Activated T-cell treated with anti-CD3 and anti-CD28 coated beads, Interleukin-2, amount 50 U/mL, for 24 hours (primary cell): ENCODE measurements around the gene SV2A.

Source experiments
- DNase-seq: peaks from one replicate; pipeline ENCODE4 v3.0.0-alpha.2; 2020
- H3K27ac Mint-ChIP-seq: 2 replicates; pipeline ENCODE4 v1.8.0; 2020; ENCODE audit warnings: mild to moderate bottlenecking, mixed read lengths
- H3K27me3 Mint-ChIP-seq: 2 replicates; pipeline ENCODE4 v1.8.0; 2020; ENCODE audit warnings: mixed read lengths
- H3K36me3 Mint-ChIP-seq: 2 replicates; pipeline ENCODE4 v1.8.0; 2020; ENCODE audit warnings: low read depth, mixed read lengths
- H3K4me1 Mint-ChIP-seq: 2 replicates; pipeline ENCODE4 v1.8.0; 2020; ENCODE audit warnings: low read depth, mixed read lengths
- H3K4me3 Mint-ChIP-seq: 2 replicates; pipeline ENCODE4 v1.8.0; 2020; ENCODE audit warnings: mild to moderate bottlenecking, moderate library complexity, mixed read lengths
- H3K9me3 Mint-ChIP-seq: 2 replicates; pipeline ENCODE4 v1.8.0; 2020; ENCODE audit warnings: mixed read lengths

SV2A gene

GRCh38 chr1:149937759-149938158 is 20.1 kb upstream of the SV2A start:
- Mint-ChIP-seq H3K4me3 (peak overlapping the region; percentile 30), H3K4me1 (peaks cover 36% of the 10 kb centered on the region)
- no peak for DNase-seq

GRCh38 chr1:149936992-149937705 is 19.5 kb upstream of the SV2A start:
- no peaks in the 10 kb centered on the region for H3K27me3 Mint-ChIP-seq
- no peak for DNase-seq
- H3K9me3 Mint-ChIP-seq: no peaks in the 10 kb centered on the region
- peak overlapping the region; percentile 67 for H3K27ac Mint-ChIP-seq
- peaks cover 36% of the 10 kb centered on the region for H3K4me1 Mint-ChIP-seq
- H3K36me3 Mint-ChIP-seq: peaks cover 1% of the 10 kb centered on the region
- peak overlapping the region; percentile 30 for H3K4me3 Mint-ChIP-seq

More at GRCh38 chr1:149937759-149938158, 20.1 kb upstream of the SV2A start:
- Mint-ChIP-seq H3K27ac (peak overlapping the region; percentile 67), H3K27me3 (no peaks in the 10 kb centered on the region), H3K9me3 (no peaks in the 10 kb centered on the region), H3K36me3 (peaks cover 3% of the 10 kb centered on the region)

GRCh38 chr1:149936170-149936991 is 18.7 kb upstream of the SV2A start, which contains the start of gene MTMR11:
Gene MTMR11 (minus strand): TSS chr1:149936879. CDS start chr1:149936647, 232 bp downstream.
- peak within 1 kb of the TSS; percentile 30 for H3K4me3 Mint-ChIP-seq
- no peaks in the 10 kb centered on the region for H3K27me3 Mint-ChIP-seq
- peaks cover 41% of the 10 kb centered on the region for H3K4me1 Mint-ChIP-seq
- no peak for DNase-seq
- H3K27ac Mint-ChIP-seq: peak within 1 kb of the TSS; percentile 67
- no peaks in the 10 kb centered on the region for H3K36me3 Mint-ChIP-seq
- H3K9me3 Mint-ChIP-seq: no peaks in the 10 kb centered on the region

- no peak overlapping the region for H3K27ac Mint-ChIP-seq
- DNase-seq: no peak
- H3K4me1 Mint-ChIP-seq: peaks cover 39% of the 10 kb centered on the region
- H3K36me3 Mint-ChIP-seq: no peaks in the 10 kb centered on the region
- H3K27me3 Mint-ChIP-seq: no peaks in the 10 kb centered on the region
- H3K9me3 Mint-ChIP-seq: no peaks in the 10 kb centered on the region
- H3K4me3 Mint-ChIP-seq: no peak overlapping the region
Observed at GRCh38 chr1:149934356-149934755, 16.7 kb upstream of the SV2A start.

GRCh38 chr1:149933208-149933607 is 15.6 kb upstream of the SV2A start:
- H3K36me3 Mint-ChIP-seq: peaks cover 2% of the 10 kb centered on the region
- H3K27me3 Mint-ChIP-seq: no peaks in the 10 kb centered on the region
- no peaks in the 10 kb centered on the region for H3K9me3 Mint-ChIP-seq
- DNase-seq: no peak
- H3K4me1 Mint-ChIP-seq: peaks cover 38% of the 10 kb centered on the region
- H3K27ac Mint-ChIP-seq: no peak overlapping the region
- no peak overlapping the region for H3K4me3 Mint-ChIP-seq

GRCh38 chr1:149932474-149932873 is 14.8 kb upstream of the SV2A start:
- H3K27ac Mint-ChIP-seq: no peak overlapping the region

GRCh38 chr1:149931212-149931790 is 13.7 kb upstream of the SV2A start:
- no peak overlapping the region for H3K27ac Mint-ChIP-seq

More at GRCh38 chr1:149932474-149932873, 14.8 kb upstream of the SV2A start:
- Mint-ChIP-seq H3K4me3 (no peak overlapping the region), H3K9me3 (no peaks in the 10 kb centered on the region), H3K27me3 (no peaks in the 10 kb centered on the region), H3K4me1 (peaks cover 32% of the 10 kb centered on the region), H3K36me3 (peaks cover 7% of the 10 kb centered on the region)
- DNase-seq: no peak

GRCh38 chr1:149929856-149930255 is 12.2 kb upstream of the SV2A start:
- H3K27me3 Mint-ChIP-seq: no peaks in the 10 kb centered on the region
- H3K4me3 Mint-ChIP-seq: no peak overlapping the region
- DNase-seq: no peak
- peak overlapping the region; percentile 45 for H3K27ac Mint-ChIP-seq
- H3K36me3 Mint-ChIP-seq: peaks cover 33% of the 10 kb centered on the region
- H3K9me3 Mint-ChIP-seq: no peaks in the 10 kb centered on the region
- H3K4me1 Mint-ChIP-seq: peaks cover 42% of the 10 kb centered on the region

More at GRCh38 chr1:149931212-149931790, 13.7 kb upstream of the SV2A start:
- DNase-seq: no peak
- Mint-ChIP-seq H3K27me3 (no peaks in the 10 kb centered on the region), H3K4me3 (no peak overlapping the region), H3K4me1 (peaks cover 30% of the 10 kb centered on the region), H3K9me3 (no peaks in the 10 kb centered on the region), H3K36me3 (peaks cover 19% of the 10 kb centered on the region)

GRCh38 chr1:149928401-149928724 is 10.7 kb upstream of the SV2A start:
- H3K9me3 Mint-ChIP-seq: no peaks in the 10 kb centered on the region
- no peak for DNase-seq
- H3K27ac Mint-ChIP-seq: peak overlapping the region; percentile 94
- H3K36me3 Mint-ChIP-seq: peaks cover 48% of the 10 kb centered on the region
- H3K4me3 Mint-ChIP-seq: peak overlapping the region; percentile 97
- H3K4me1 Mint-ChIP-seq: peaks cover 50% of the 10 kb centered on the region
- H3K27me3 Mint-ChIP-seq: no peaks in the 10 kb centered on the region

- peaks cover 51% of the 10 kb centered on the region for H3K4me1 Mint-ChIP-seq
- peaks cover 54% of the 10 kb centered on the region for H3K36me3 Mint-ChIP-seq
- peak within 1 kb of the TSS; percentile 94 for H3K27ac Mint-ChIP-seq
- peak; percentile 96 for DNase-seq
- no peaks in the 10 kb centered on the region for H3K27me3 Mint-ChIP-seq
- H3K4me3 Mint-ChIP-seq: peak within 1 kb of the TSS; percentile 97
- no peaks in the 10 kb centered on the region for H3K9me3 Mint-ChIP-seq
Observed at GRCh38 chr1:149927563-149928400, 10.1 kb upstream of the SV2A start, which contains the start of gene SF3B4. Gene SF3B4 (minus strand): TSS chr1:149927803. CDS start chr1:149927759, 44 bp downstream.

GRCh38 chr1:149927056-149927562 is 9.5 kb upstream of the SV2A start:
- Mint-ChIP-seq H3K27me3 (no peaks in the 10 kb centered on the region), H3K27ac (peak overlapping the region; percentile 94), H3K4me3 (peak overlapping the region; percentile 97), H3K36me3 (peaks cover 60% of the 10 kb centered on the region), H3K9me3 (no peaks in the 10 kb centered on the region), H3K4me1 (peaks cover 51% of the 10 kb centered on the region)
- no peak for DNase-seq

GRCh38 chr1:149926296-149926695 is 8.7 kb upstream of the SV2A start:
- H3K27me3 Mint-ChIP-seq: no peaks in the 10 kb centered on the region
- DNase-seq: no peak
- peak overlapping the region; percentile 97 for H3K4me3 Mint-ChIP-seq
- no peaks in the 10 kb centered on the region for H3K9me3 Mint-ChIP-seq
- H3K27ac Mint-ChIP-seq: peak overlapping the region; percentile 76
- H3K4me1 Mint-ChIP-seq: peaks cover 45% of the 10 kb centered on the region
- H3K36me3 Mint-ChIP-seq: peaks cover 68% of the 10 kb centered on the region

GRCh38 chr1:149925751-149926150 is 8.1 kb upstream of the SV2A start:
- peak overlapping the region; percentile 76 for H3K27ac Mint-ChIP-seq
- peaks cover 71% of the 10 kb centered on the region for H3K36me3 Mint-ChIP-seq
- no peaks in the 10 kb centered on the region for H3K9me3 Mint-ChIP-seq
- no peaks in the 10 kb centered on the region for H3K27me3 Mint-ChIP-seq
- DNase-seq: no peak
- H3K4me3 Mint-ChIP-seq: peak overlapping the region; percentile 97
- H3K4me1 Mint-ChIP-seq: peaks cover 41% of the 10 kb centered on the region

GRCh38 chr1:149925345-149925744 is 7.7 kb upstream of the SV2A start:
- no peaks in the 10 kb centered on the region for H3K27me3 Mint-ChIP-seq
- peak overlapping the region; percentile 97 for H3K4me3 Mint-ChIP-seq
- peaks cover 37% of the 10 kb centered on the region for H3K4me1 Mint-ChIP-seq
- peaks cover 73% of the 10 kb centered on the region for H3K36me3 Mint-ChIP-seq
- peak overlapping the region; percentile 41 for H3K27ac Mint-ChIP-seq
- no peaks in the 10 kb centered on the region for H3K9me3 Mint-ChIP-seq
- DNase-seq: no peak
